Neuronal stem cell (in vitro differentiated cells): ENCODE measurements around the gene MKRN2.

Experiments
- DNase-seq: peaks from one replicate; pipeline ENCODE4 v3.0.0-alpha.2; 2013; ENCODE audit warnings: low spot score
- H2AFZ ChIP-seq: one replicate; pipeline ENCODE4 v1.6.1; 2013; ENCODE audit warnings: mild to moderate bottlenecking, low read length, inconsistent platforms
- H2AK5ac ChIP-seq: 2 replicates; pipeline ENCODE4 v1.6.1; 2013; ENCODE audit warnings: low read depth, mild to moderate bottlenecking, inconsistent platforms, low read length, moderate library complexity, mixed read lengths
- H2BK120ac ChIP-seq: 2 replicates; pipeline ENCODE4 v1.6.1; 2013; ENCODE audit warnings: low read depth, mild to moderate bottlenecking, inconsistent platforms, low read length, moderate library complexity, mixed read lengths
- H2BK12ac ChIP-seq: one replicate; pipeline ENCODE4 v1.6.1; 2013; ENCODE audit warnings: low read length, inconsistent platforms
- H2BK15ac ChIP-seq: 2 replicates; pipeline ENCODE4 v1.6.1; 2013; ENCODE audit warnings: mild to moderate bottlenecking, low read length, inconsistent platforms, mixed read lengths
- H2BK5ac ChIP-seq: one replicate; pipeline ENCODE4 v1.6.1; 2013; ENCODE audit warnings: inconsistent platforms, mild to moderate bottlenecking, low read length, moderate library complexity
- H3K14ac ChIP-seq: one replicate; pipeline ENCODE4 v1.6.1; 2013; ENCODE audit warnings: low read length, inconsistent platforms
- H3K18ac ChIP-seq: 2 replicates; pipeline ENCODE4 v1.6.1; 2013; ENCODE audit warnings: low read length, inconsistent platforms
- H3K23ac ChIP-seq: 2 replicates; pipeline ENCODE4 v1.6.1; 2013; ENCODE audit warnings: low read depth, mild to moderate bottlenecking, mixed read lengths, low read length, inconsistent platforms; ENCODE audit not compliant: poor library complexity
- H3K27ac ChIP-seq: replicated peaks from 3 replicates; pipeline ENCODE4 v1.5.1; 2013; ENCODE audit warnings: low read length, inconsistent platforms
- H3K27me3 ChIP-seq, 3 experiments: 2 replicates each; pipeline ENCODE4 v1.6.1; 2013; ENCODE audit warnings: low read length in 3 of 3, mild to moderate bottlenecking in 2 of 3, inconsistent platforms in 1 of 3, low read depth in 1 of 3, mixed read lengths in 1 of 3, moderate library complexity in 1 of 3; ENCODE audit not compliant: control insufficient read depth in 3 of 3, insufficient read depth in 3 of 3
- H3K36me3 ChIP-seq, 2 donors: replicated peaks in 1 of 2; 2 replicates each; pipeline ENCODE4 v1.6.1; 2013; ENCODE audit warnings: low read length in 2 of 2; ENCODE audit not compliant: control insufficient read depth in 2 of 2, insufficient read depth in 2 of 2
- H3K4ac ChIP-seq: 2 replicates; pipeline ENCODE4 v1.6.1; 2013; ENCODE audit warnings: inconsistent platforms, mild to moderate bottlenecking, low read length, moderate library complexity
- H3K4me1 ChIP-seq, 2 donors: 1 replicate in 1 of 2; 2 replicates in 1 of 2; pipeline ENCODE4 v1.6.1; 2013; ENCODE audit warnings: low read length in 2 of 2, low read depth in 1 of 2; ENCODE audit not compliant: control insufficient read depth in 2 of 2, insufficient read depth in 1 of 2
- H3K4me2 ChIP-seq: one replicate; pipeline ENCODE4 v1.6.1; 2013; ENCODE audit warnings: mild to moderate bottlenecking, low read length, inconsistent platforms; ENCODE audit not compliant: insufficient read depth, poor library complexity, severe bottlenecking
- H3K4me3 ChIP-seq, 2 donors: 2 replicates each; pipeline ENCODE4 v1.5.1; 2013; ENCODE audit warnings: low read length in 2 of 2, mild to moderate bottlenecking in 2 of 2, inconsistent platforms in 1 of 2, moderate library complexity in 1 of 2
- H3K79me1 ChIP-seq: one replicate; pipeline ENCODE4 v1.6.1; 2013; ENCODE audit warnings: low read depth, mild to moderate bottlenecking, inconsistent platforms, low read length, moderate library complexity
- H3K9ac ChIP-seq: one replicate; pipeline ENCODE4 v1.6.1; 2013; ENCODE audit warnings: mild to moderate bottlenecking, low read depth, low read length, inconsistent platforms; ENCODE audit not compliant: poor library complexity
- H3K9me3 ChIP-seq, 2 donors: replicated peaks in 1 of 2; 2 replicates each; pipeline versions ENCODE3 to v1.6.1; 2013; ENCODE audit warnings: low read length in 2 of 2, mild to moderate bottlenecking in 2 of 2, inconsistent platforms in 1 of 2, low read depth in 1 of 2, mixed read lengths in 1 of 2, moderate library complexity in 1 of 2; ENCODE audit not compliant: control insufficient read depth in 2 of 2, insufficient read depth in 1 of 2
- H4K8ac ChIP-seq: one replicate; pipeline ENCODE4 v1.6.1; 2013; ENCODE audit warnings: low read depth, mild to moderate bottlenecking, inconsistent platforms, low read length, moderate library complexity
- H4K91ac ChIP-seq: one replicate; pipeline ENCODE4 v1.6.1; 2013; ENCODE audit warnings: low read length, low read depth, mild to moderate bottlenecking, inconsistent platforms; ENCODE audit not compliant: poor library complexity
- WGBS, 2 donors: extraction: QIAGEN DNeasy Blood & Tissue Kit; methylation state at CpG; one replicate each; pipeline ENCODE4 v1.1.7; 2013; ENCODE audit warnings: missing lambda C conversion rate in 2 of 2, mixed read lengths in 1 of 2; ENCODE audit not compliant: insufficient read length in 2 of 2, insufficient replicate concordance in 1 of 2; ENCODE audit errors: extremely low coverage in 2 of 2; 5-methylcytosine and 5-hydroxymethylcytosine counted together

The MKRN2 gene

DNA sequence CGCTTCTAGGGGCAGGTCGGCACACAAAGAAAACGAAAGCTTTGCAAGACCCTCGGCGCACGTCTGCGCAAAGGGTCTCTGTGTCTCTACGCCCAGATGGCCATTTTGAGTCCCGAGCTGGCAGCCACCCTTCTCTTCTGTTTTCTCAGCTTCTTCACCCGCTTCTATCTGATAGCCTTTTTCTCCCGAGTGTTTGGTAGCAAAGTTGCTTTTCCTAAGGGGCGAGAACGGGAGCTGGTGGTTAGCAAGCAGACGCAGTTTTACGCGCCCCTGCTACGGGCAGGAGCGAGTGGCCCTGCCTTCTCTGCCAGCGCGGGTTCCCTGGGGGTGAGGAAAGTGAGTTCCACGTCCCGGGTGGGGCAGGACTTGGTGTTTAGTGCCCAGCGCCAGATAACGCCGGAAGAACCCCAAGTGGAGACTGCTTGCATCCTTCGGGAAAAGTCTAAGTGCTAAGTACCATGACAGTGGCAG lies 2.9 kb upstream of the MKRN2 start:
- Histone ChIP-seq H3K9ac (peak overlapping the region; percentile 72), H2AK5ac (no peak overlapping the region), H3K4me2 (peak overlapping the region; percentile 52), H3K9me3 (no peaks in the 10 kb centered on the region), H3K36me3 (no peaks in the 10 kb centered on the region), H2BK5ac (no peak overlapping the region), H4K8ac (no peak overlapping the region), H3K27me3 (peaks cover 0 to 7% (median 0%) of the 10 kb centered on the region in 3 experiments), H3K18ac (peak overlapping the region; percentile 48), H3K4me3 (peak overlapping the region in 1 of 2 donors; percentile 52), H3K27ac (no peak overlapping the region), H2AFZ (peak overlapping the region; percentile 86), H2BK15ac (no peak overlapping the region), H3K4ac (no peak overlapping the region), H4K91ac (no peak overlapping the region), H3K23ac (peak overlapping the region; percentile 65), H2BK120ac (peak overlapping the region; percentile 76), H3K79me1 (peaks cover 3% of the 10 kb centered on the region), H3K14ac (no peak overlapping the region), H3K4me1 (peaks cover 0 to 9% of the 10 kb centered on the region in 2 donors), H2BK12ac (peak overlapping the region; percentile 30)
- DNase-seq, result no peak
- WGBS, 2 donors, result no CpG with 5 or more reads among the region's 26 CpGs

DNA sequence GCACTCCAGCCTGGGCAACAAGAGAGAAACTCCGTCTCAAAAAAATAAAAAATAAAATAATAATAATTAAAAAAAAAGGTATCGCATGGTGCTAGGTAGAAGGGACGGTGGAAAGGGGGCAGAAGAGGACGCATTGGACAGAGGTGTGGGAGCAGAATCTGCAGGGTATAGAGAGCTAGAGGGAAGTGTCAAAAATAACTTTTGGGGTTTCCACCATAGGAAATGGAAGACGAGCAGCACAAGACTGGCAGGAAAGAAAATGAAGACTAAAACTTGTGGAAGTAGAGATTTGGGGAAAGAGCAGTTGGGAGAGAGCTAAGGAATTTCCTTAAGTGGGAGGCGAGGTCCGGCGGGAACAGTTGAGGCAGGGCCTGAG lies 585 bp upstream of the MKRN2 start:
- no peak overlapping the region for H3K23ac ChIP-seq
- no peak overlapping the region for H3K9ac ChIP-seq
- H2BK5ac ChIP-seq, result no peak overlapping the region
- peak overlapping the region; percentile 90 for H3K4me2 ChIP-seq
- peak overlapping the region; percentile 87 to 97 for H3K4me3 ChIP-seq
- peaks cover 2 to 14% of the 10 kb centered on the region in 2 donors for H3K4me1 ChIP-seq
- no peak overlapping the region for H3K27ac ChIP-seq
- WGBS, 2 donors, result no CpG with 5 or more reads among the region's 8 CpGs
- no peaks in the 10 kb centered on the region for H3K9me3 ChIP-seq
- no peak overlapping the region for H2AK5ac ChIP-seq
- H3K36me3 ChIP-seq, result no peaks in the 10 kb centered on the region
- no peak overlapping the region for H3K14ac ChIP-seq
- no peak overlapping the region for H3K4ac ChIP-seq
- no peak for DNase-seq
- no peak overlapping the region for H2BK120ac ChIP-seq
- H2BK12ac ChIP-seq, result no peak overlapping the region
- peak overlapping the region; percentile 0 for H3K18ac ChIP-seq
- no peak overlapping the region for H4K8ac ChIP-seq
- H4K91ac ChIP-seq, result no peak overlapping the region
- no peak overlapping the region for H2BK15ac ChIP-seq
- peaks cover 3% of the 10 kb centered on the region for H3K79me1 ChIP-seq
- peaks cover 0 to 7% (median 0%) of the 10 kb centered on the region in 3 experiments for H3K27me3 ChIP-seq
- peak overlapping the region; percentile 96 for H2AFZ ChIP-seq

- Histone ChIP-seq H3K4ac (no peak overlapping the region), H3K18ac (peak overlapping the region; percentile 98), H2BK12ac (no peak overlapping the region), H3K4me2 (peak overlapping the region; percentile 69), H3K27ac (no peak overlapping the region), H3K23ac (peak overlapping the region; percentile 99), H3K36me3 (no peaks in the 10 kb centered on the region), H3K9ac (peak overlapping the region; percentile 99), H2BK15ac (no peak overlapping the region), H2BK5ac (no peak overlapping the region), H2AK5ac (no peak overlapping the region), H3K14ac (no peak overlapping the region), H2BK120ac (no peak overlapping the region), H4K8ac (no peak overlapping the region), H4K91ac (no peak overlapping the region), H3K4me3 (peak overlapping the region; percentile 87 to 97), H3K4me1 (peaks cover 6 to 22% of the 10 kb centered on the region in 2 donors), H3K27me3 (peaks cover 0 to 7% (median 0%) of the 10 kb centered on the region in 3 experiments), H3K79me1 (peaks cover 7% of the 10 kb centered on the region), H2AFZ (peak overlapping the region; percentile 96), H3K9me3 (no peaks in the 10 kb centered on the region)
- no peak for DNase-seq
- no CpG with 5 or more reads among the region's 18 CpGs for WGBS, 2 donors
These were observed 700 bp downstream of the MKRN2 start for GRCh38 chr3:12557473-12558100.

GRCh38 chr3:12558706-12559105 lies 1.8 kb downstream of the MKRN2 start:
- H3K4me2 ChIP-seq, result no peak overlapping the region
- no peak overlapping the region for H2BK15ac ChIP-seq
- no peak overlapping the region for H3K9ac ChIP-seq
- H3K27me3 ChIP-seq, result peaks cover 0 to 7% (median 0%) of the 10 kb centered on the region in 3 experiments
- no peak overlapping the region for H3K27ac ChIP-seq
- peaks cover 7% of the 10 kb centered on the region for H3K79me1 ChIP-seq
- H3K4me1 ChIP-seq, result peaks cover 7 to 28% of the 10 kb centered on the region in 2 donors
- no peak overlapping the region for H3K18ac ChIP-seq
- no peak overlapping the region for H3K14ac ChIP-seq
- no peak overlapping the region for H2BK120ac ChIP-seq
- no peak overlapping the region for H3K4ac ChIP-seq
- no peak overlapping the region for H4K91ac ChIP-seq
- no peak overlapping the region for H4K8ac ChIP-seq
- no peaks in the 10 kb centered on the region for H3K36me3 ChIP-seq
- DNase-seq, result no peak
- H2AK5ac ChIP-seq, result no peak overlapping the region
- H3K9me3 ChIP-seq, result no peaks in the 10 kb centered on the region
- H2AFZ ChIP-seq, result no peak overlapping the region
- H3K23ac ChIP-seq, result no peak overlapping the region
- H2BK12ac ChIP-seq, result no peak overlapping the region
- no peak overlapping the region for H2BK5ac ChIP-seq
- no CpG with 5 or more reads among the region's 4 CpGs for WGBS, 2 donors
- peak overlapping the region in 1 of 2 donors; percentile 87 for H3K4me3 ChIP-seq
